Muscle layer of colon (tissue), 2 donors: Measurements from ENCODE around the gene SLC25A17.
"Not testable (repeated sequence)": the region's sequence is repeated elsewhere in the genome, so short reads cannot be mapped to it uniquely, and the experiment has no call there.

ENCODE experiments used
- H3K27ac ChIP-seq: one replicate; pipeline ENCODE4 v1.7.0; 2013; ENCODE audit warnings: low read depth, mild to moderate bottlenecking, low read length, moderate library complexity
- H3K27me3 ChIP-seq, 2 donors: one replicate each; pipeline ENCODE4 v1.7.0; 2013; ENCODE audit warnings: low read length in 2 of 2, mild to moderate bottlenecking in 2 of 2; ENCODE audit not compliant: insufficient read depth in 2 of 2, control insufficient read depth in 1 of 2
- H3K36me3 ChIP-seq: one replicate; pipeline ENCODE4 v1.7.0; 2013; ENCODE audit warnings: mild to moderate bottlenecking, low read length; ENCODE audit not compliant: insufficient read depth
- H3K4me1 ChIP-seq: one replicate; pipeline ENCODE4 v1.7.0; 2013; ENCODE audit warnings: mild to moderate bottlenecking, low read length; ENCODE audit not compliant: insufficient read depth
- H3K4me3 ChIP-seq, 2 donors: one replicate each; pipeline ENCODE4 v1.7.0; 2013; ENCODE audit warnings: low read length in 2 of 2, low read depth in 1 of 2, mild to moderate bottlenecking in 1 of 2, moderate library complexity in 1 of 2
- H3K9ac ChIP-seq: one replicate; pipeline ENCODE4 v1.7.0; 2013; ENCODE audit warnings: low read length
- H3K9me3 ChIP-seq: one replicate; pipeline ENCODE4 v1.7.0; 2013; ENCODE audit warnings: mild to moderate bottlenecking, low read length
- donor health status: abdominal sarcoma.
- donor health status: Adenocarcinoma of cecum.

SLC25A17 gene, protein sequence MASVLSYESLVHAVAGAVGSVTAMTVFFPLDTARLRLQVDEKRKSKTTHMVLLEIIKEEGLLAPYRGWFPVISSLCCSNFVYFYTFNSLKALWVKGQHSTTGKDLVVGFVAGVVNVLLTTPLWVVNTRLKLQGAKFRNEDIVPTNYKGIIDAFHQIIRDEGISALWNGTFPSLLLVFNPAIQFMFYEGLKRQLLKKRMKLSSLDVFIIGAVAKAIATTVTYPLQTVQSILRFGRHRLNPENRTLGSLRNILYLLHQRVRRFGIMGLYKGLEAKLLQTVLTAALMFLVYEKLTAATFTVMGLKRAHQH

DNA sequence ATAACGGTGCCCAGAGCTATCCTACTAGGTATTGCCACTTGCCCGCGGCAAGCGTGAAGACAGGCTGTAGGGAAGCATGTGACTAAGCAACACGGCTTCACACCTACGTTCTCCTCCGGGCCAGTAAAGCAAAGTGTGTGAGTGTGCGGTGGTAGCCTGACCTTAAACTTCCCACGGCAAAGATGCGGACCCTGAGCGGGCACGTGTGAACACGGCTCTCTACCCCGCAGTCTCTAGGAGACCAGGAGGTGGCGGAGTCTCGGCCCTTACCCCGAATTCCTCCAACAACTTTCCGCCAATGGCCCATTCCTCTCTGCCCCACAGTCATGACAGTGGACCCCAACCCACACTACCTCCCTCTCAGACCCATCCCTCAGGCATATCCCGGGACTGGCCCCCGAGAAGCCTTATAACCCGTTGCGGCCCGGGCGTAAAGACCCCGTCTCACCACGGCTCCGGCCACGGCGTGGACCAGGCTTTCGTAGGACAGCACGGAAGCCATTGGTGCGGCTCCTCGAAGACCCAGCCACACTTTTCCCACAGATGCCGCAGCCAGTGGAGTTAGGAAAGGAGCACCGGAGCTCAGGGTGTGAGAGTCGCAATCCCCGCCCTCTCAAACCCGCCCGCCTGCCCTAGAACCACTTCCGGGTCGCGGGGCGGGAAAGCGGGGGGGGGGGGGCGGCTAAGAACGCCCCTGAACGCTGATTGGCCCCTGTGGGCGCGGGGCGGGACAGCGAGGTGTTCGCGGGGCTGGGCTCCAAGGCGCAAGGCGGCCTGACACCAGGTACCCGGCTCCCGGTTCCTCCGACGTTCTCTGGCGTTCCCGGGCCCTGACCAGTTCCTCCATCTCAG lies at the start of gene SLC25A17:
Gene SLC25A17 (minus strand): TSS at position 600 of the 852 bp plus-strand sequence. CDS start 98 bp downstream, at position 502.
- Histone ChIP-seq H3K9me3 (no peaks in the 10 kb centered on the region), H3K9ac (peak within 1 kb of the TSS; percentile 72), H3K27me3 (no peaks in the 10 kb centered on the region)

DNA sequence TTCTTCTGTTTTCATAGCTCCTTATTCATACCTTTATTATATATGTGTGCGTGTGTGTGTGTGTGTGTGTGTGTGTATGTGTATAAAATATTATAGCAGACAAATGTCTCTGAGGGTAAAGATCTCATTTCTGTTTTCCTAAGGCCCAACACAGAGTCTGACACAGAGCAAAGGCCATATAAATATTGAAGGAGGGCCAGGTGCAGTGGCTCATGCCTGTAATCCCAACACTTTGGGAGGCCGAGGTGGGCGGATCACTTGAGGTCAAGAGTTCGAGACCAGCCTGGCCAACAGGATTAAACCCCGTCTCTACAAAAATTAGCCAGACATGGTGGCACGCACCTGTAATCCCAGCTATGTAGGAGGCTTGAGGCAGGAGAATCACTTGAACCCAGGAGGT lies 49.2 kb upstream of the SLC25A17 start:
- H3K9me3 ChIP-seq, H3K4me1 ChIP-seq, H3K27ac ChIP-seq, H3K27me3 ChIP-seq, H3K36me3 ChIP-seq, H3K4me3 ChIP-seq, H3K9ac ChIP-seq: not testable (repeated sequence)

More for the DNA sequence above, at the start of gene SLC25A17:
- H3K36me3 ChIP-seq = peaks cover 8% of the 10 kb centered on the region
- peak within 1 kb of the TSS; percentile 73 to 90 for H3K4me3 ChIP-seq
- H3K4me1 ChIP-seq = peaks cover 22% of the 10 kb centered on the region
- H3K27ac ChIP-seq = peak within 1 kb of the TSS; percentile 84

DNA sequence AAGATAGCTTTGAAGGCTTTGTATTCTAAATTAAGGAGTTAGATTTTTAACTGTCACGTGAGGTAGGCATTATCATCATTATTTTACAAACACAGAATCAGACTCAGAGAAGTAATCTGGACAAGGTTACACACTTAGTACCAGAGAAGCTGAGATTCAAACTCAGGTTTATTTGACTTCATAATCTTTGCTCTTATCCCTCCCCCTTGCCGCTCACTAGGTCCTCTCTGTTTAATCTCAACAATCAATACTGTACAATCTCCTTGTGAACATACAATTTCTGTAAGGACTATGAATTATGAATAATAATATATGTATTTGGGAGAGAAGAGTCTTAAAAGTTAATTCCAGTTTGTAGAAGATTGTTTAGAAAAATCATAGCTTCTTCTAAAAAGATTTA lies 48.0 kb upstream of the SLC25A17 start:
- Histone ChIP-seq H3K36me3 (peaks cover 8% of the 10 kb centered on the region), H3K27ac (no peak overlapping the region), H3K4me3 (no peak overlapping the region), H3K9ac (no peak overlapping the region), H3K4me1 (no peaks in the 10 kb centered on the region), H3K27me3 (no peaks in the 10 kb centered on the region), H3K9me3 (no peaks in the 10 kb centered on the region)

DNA sequence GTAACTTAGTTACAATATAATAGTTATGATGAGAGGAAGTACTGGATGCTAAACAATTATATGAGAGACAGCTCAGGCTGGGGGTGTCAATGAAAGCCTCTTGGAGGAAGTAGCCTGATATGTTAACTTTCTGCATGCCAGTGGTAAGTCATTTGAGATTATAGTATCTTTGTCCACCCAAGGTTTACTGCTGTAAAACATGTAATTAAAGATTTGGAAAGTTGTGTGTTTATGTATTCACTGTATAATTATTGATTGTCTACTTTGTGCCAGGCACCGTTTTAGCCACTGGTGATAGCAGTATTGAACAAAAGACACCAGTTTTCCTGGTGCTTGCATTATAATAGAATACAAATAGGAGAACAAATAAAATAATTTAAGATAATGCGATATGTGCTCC lies 43.4 kb upstream of the SLC25A17 start:
- no peak overlapping the region for H3K9ac ChIP-seq
- no peaks in the 10 kb centered on the region for H3K27me3 ChIP-seq
- peaks cover 8% of the 10 kb centered on the region for H3K4me1 ChIP-seq
- no peak overlapping the region for H3K4me3 ChIP-seq
- no peak overlapping the region for H3K27ac ChIP-seq
- no peaks in the 10 kb centered on the region for H3K9me3 ChIP-seq
- H3K36me3 ChIP-seq = peaks cover 8% of the 10 kb centered on the region

DNA sequence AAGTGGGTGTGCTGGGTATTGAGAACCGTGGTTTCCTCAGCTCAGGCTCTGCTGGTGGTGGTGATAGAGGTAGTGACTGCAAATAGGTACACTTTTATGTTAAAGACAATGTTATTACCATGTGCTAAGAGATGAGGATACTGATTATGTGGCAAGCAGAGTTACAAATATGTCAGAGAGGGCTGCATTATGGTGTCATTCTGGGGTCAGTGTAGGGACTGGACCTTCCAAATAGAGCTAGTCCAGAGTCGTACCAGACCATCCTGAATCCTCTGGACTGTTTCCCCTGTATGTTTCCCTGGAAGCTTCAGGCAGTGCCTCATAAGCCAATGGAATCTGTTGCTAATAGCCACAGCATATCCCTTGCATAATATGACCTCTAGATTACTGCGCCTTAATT lies 42.9 kb upstream of the SLC25A17 start, which contains the start of gene DNAJB7:
Gene DNAJB7 (minus strand): TSS at position 101 of the 400 bp plus-strand sequence. CDS start 119 bp downstream, outside the sequence.
- H3K27ac ChIP-seq = no peak within 1 kb of the TSS
- no peaks in the 10 kb centered on the region for H3K9me3 ChIP-seq
- H3K4me1 ChIP-seq = peaks cover 12% of the 10 kb centered on the region
- no peaks in the 10 kb centered on the region for H3K27me3 ChIP-seq
- H3K9ac ChIP-seq = no peak within 1 kb of the TSS
- H3K36me3 ChIP-seq = peaks cover 8% of the 10 kb centered on the region
- no peak within 1 kb of the TSS for H3K4me3 ChIP-seq

DNA sequence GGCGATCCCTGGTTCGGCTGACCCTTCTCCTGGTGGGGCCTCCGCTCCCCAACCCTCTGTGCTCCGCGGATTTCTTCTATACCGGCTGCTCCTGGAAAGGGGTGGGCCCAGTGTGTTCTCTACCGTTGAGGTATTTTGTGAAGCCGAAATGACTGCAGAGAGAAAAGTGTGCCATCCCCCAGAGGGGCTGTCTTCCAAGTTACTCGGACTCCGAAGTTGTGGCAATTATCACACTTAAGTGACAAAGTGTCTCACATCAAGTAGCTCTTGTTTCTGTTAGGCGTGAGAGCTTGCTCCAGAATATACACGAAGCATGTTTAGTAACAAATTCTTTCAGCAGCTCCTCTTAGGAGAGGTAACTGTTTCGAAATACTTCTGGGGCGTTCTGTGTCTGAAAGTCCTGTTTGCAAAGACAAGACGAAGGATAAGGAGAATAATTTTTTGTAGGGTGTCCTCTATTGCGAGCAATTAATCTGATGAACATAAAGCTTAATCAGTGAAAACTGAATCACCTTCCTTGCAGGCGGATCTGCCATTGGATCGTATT lies 38.2 kb upstream of the SLC25A17 start:
- H3K4me1 ChIP-seq = peaks cover 42% of the 10 kb centered on the region
- H3K36me3 ChIP-seq = peaks cover 8% of the 10 kb centered on the region
- peak overlapping the region; percentile 97 for H3K27ac ChIP-seq

DNA sequence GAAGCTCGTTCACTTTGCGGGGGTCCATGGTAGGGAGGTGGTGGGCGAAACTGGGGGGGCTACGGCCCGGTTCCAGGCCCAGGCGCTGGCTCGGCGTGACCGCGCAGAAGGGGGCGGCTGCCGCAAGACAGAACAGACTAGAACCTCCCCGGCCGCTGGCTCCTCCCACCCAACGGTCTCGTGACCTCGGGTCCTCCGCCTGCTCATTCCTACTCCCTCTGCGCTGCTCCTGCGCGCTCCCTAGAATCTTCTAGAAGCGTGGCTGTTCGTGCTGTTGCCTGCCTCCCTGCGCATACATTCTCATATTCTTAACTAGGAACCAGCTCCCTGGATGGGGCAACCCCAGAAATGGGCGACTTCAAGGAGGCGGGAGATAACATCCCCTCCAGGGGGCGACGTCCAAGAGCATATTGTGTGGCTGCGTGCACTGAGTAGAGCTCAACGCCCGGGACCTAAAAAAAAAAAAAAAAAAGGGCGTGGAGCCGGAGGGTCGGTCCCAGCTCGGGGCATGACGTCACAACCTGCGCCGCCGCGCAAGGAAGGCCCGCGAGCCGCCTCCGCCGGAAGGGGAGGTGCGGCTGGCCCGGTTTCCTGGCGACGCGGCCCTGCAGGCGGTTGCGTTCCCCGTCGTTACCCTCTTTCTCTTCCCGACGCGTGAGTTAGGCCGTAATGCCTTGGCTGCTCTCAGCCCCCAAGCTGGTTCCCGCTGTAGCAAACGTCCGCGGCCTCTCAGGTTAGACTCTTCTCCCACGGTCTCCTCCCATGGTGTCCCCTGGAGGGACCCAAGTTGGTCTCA lies 37.6 kb upstream of the SLC25A17 start, which contains the start of the genes ST13 and XPNPEP3:
Gene ST13 (minus strand): TSS at position 127 of the 796 bp plus-strand sequence. CDS start 99 bp downstream, at position 28.
Gene XPNPEP3 (plus strand): TSS at position 636 of the 796 bp plus-strand sequence. CDS start 34 bp downstream, at position 670.
- peak within 1 kb of the TSS; percentile 97 to 99 for H3K4me3 ChIP-seq
- peak within 1 kb of the TSS; percentile 98 for H3K9ac ChIP-seq
- H3K27me3 ChIP-seq = no peaks in the 10 kb centered on the region
- peaks cover 47% of the 10 kb centered on the region for H3K4me1 ChIP-seq
- peaks cover 6% of the 10 kb centered on the region for H3K36me3 ChIP-seq
- H3K27ac ChIP-seq = peak within 1 kb of the TSS; percentile 97
- no peaks in the 10 kb centered on the region for H3K9me3 ChIP-seq

More for the DNA sequence above, 38.2 kb upstream of the SLC25A17 start:
- peak overlapping the region; percentile 97 to 99 for H3K4me3 ChIP-seq
- no peaks in the 10 kb centered on the region for H3K27me3 ChIP-seq
- H3K9me3 ChIP-seq = no peaks in the 10 kb centered on the region
- H3K9ac ChIP-seq = peak overlapping the region; percentile 98

DNA sequence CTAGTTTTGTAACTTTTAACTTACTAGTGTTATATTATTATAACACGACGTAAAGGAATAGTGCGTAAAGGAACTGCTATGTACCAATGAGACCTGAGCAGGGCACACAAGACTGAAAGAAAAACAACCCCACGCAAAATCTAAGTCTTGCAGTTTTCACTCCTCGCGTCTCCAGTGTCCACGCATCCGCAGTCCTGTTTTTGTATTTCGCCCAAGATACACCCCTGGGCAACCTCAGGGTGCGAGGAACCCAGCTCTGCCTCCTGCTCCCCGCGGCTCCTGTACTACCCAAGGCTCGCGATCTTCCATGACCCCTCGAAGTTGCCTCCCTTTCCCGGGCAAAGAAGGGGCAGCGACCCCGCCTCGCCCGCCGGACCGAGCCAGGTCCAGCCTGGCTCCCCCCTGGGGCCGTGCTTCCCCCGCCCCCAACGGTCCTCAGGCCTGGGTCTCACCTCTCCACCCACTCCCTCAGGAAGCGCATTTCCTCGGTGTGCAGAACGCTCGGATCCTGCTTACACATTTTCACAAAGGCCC lies 36.9 kb upstream of the SLC25A17 start:
- Histone ChIP-seq H3K27ac (peak overlapping the region; percentile 97), H3K27me3 (no peaks in the 10 kb centered on the region), H3K4me1 (peaks cover 53% of the 10 kb centered on the region), H3K36me3 (peaks cover 3% of the 10 kb centered on the region), H3K9me3 (no peaks in the 10 kb centered on the region), H3K4me3 (peak overlapping the region; percentile 97 to 99), H3K9ac (peak overlapping the region; percentile 87)

DNA sequence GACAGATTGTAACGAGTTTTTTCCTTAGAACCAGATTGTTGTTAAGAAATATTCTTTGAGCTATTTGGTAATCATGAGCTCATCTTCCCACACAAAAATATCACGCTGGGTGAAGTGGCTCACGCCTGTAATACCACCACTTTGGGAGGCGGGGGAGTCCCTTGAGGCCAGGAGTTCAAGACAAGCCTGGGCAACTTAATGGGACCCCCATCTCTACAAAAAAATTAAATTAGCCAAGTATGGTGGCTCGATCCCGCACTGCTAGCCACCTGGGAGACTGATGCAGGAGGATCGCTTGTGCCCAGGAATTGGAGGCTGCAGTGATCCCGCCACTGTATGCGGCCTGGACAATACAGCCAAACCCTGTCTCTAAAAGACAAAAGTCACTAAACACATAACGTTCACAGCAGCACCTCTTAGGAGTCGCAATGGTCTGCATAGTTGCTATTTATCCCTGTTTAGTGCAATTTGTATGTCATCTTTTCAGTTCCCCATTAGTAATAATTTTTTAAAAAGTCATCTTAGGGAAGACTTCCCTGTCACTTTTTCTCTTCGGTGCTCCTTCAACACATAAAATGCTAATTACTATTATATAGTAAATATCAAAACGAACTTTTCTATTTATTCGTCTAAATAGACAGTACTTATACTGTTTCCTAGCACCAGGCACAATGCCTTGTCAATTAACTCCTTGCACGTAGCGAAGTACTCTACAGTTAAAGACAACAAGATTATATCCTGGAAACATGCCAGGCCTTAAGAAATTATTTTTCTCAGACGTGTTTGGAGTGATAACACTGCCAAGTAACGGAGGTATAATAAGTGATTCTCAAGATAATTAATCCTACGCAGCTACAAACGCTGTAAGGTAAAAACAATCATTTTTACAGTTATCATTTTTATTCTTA lies 36.2 kb upstream of the SLC25A17 start:
- H3K9ac ChIP-seq = peak overlapping the region; percentile 87
- H3K4me3 ChIP-seq = peak overlapping the region; percentile 97 to 99
- H3K27me3 ChIP-seq = no peaks in the 10 kb centered on the region
- no peaks in the 10 kb centered on the region for H3K9me3 ChIP-seq
- H3K36me3 ChIP-seq = peaks cover 3% of the 10 kb centered on the region
- H3K27ac ChIP-seq = peak overlapping the region; percentile 97
- H3K4me1 ChIP-seq = peaks cover 53% of the 10 kb centered on the region

DNA sequence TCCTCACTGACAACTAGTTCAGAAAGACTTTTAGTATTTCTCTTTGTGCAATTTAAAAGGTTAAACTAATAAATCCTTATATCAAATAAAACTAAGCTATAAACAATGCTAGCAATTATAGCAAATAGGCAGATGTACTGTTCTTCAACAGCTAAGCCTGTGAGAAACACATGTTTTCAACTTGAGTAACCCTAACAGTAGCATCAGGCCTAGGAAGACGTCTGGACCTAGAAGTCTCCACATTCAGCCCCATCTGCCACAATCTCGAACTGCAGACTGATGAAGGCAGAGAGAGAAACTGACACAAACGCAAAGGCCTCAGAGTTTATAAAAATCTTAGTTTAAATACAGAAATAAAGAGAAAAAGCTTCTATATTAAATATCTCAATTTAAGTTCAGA lies 34.8 kb upstream of the SLC25A17 start:
- Histone ChIP-seq H3K27ac (no peak overlapping the region), H3K9me3 (no peaks in the 10 kb centered on the region), H3K9ac (no peak overlapping the region), H3K4me3 (no peak overlapping the region), H3K27me3 (no peaks in the 10 kb centered on the region), H3K4me1 (peaks cover 53% of the 10 kb centered on the region), H3K36me3 (peaks cover 8% of the 10 kb centered on the region)
